Breast epithelium (tissue), 3 donors: ENCODE data around the gene PPP1R12B.
"Not testable (repeated sequence)": the region's sequence is repeated elsewhere in the genome, so short reads cannot be mapped to it uniquely, and the experiment has no call there.

Experiments used
- CTCF ChIP-seq, 3 donors: fragments of 450-650 bp; IDR thresholded peaks; one replicate each; pipeline ENCODE4 v1.5.1; 2016 to 2017; ENCODE audit warnings: antibody characterized with exemption in 3 of 3, mild to moderate bottlenecking in 3 of 3, moderate library complexity in 3 of 3
- POLR2A ChIP-seq: fragments of 450-650 bp; IDR thresholded peaks from one replicate; pipeline ENCODE4 v1.6.1; 2016; ENCODE audit warnings: antibody characterized with exemption, mild to moderate bottlenecking, moderate library complexity

DNA sequence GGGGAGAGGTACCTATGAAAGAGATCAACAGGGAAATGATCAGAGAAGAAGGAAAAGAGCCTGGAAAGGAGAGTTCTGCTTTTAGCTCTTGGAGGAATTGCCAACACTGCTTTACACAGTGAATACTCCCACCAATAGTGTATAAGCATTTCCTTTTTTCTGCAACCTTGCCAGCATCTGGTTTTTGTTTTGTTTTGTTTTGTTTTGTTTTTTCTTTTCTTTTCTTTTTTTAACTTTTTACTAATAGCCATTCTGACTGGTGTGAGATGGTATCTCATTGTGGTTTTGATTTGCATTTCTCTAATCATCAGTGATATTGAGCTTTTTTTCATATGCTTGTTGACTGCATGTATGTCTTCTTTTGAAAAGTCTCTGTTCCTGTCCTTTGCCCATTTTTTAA lies 165.4 kb downstream of the PPP1R12B start:
- TF ChIP-seq CTCF (IDR thresholded peaks at IDR 0.05); POLR2A: not testable (repeated sequence)
